GM06990 (cell line): Measurements from ENCODE around the gene MLLT10.

Experiments
- DNase-seq: peaks from one replicate; pipeline ENCODE4 v3.0.0-alpha.2; 2011; ENCODE audit not compliant: insufficient read length; ENCODE audit errors: extremely low read depth
- H3K27me3 ChIP-seq: replicated peaks from 2 replicates; pipeline ENCODE4 v1.6.0; 2011; ENCODE audit warnings: low read length; ENCODE audit not compliant: control insufficient read depth, insufficient read depth
- H3K36me3 ChIP-seq: 2 replicates; pipeline ENCODE4 v1.5.1; 2011; ENCODE audit warnings: low read length; ENCODE audit not compliant: control insufficient read depth, insufficient read depth
- H3K4me3 ChIP-seq: replicated peaks from 2 replicates; pipeline ENCODE4 v1.5.1; 2011; ENCODE audit warnings: low read depth, mild to moderate bottlenecking, control low read depth, low read length
- TF ChIP-seq, protein P1 (sequence below): IDR thresholded peaks from 2 replicates; pipeline ENCODE4 v1.5.1; 2011; ENCODE audit warnings: low read length, control low read depth, mild to moderate bottlenecking, inconsistent platforms; ENCODE audit not compliant: insufficient read depth, poor library complexity, severe bottlenecking

The MLLT10 gene

DNA sequence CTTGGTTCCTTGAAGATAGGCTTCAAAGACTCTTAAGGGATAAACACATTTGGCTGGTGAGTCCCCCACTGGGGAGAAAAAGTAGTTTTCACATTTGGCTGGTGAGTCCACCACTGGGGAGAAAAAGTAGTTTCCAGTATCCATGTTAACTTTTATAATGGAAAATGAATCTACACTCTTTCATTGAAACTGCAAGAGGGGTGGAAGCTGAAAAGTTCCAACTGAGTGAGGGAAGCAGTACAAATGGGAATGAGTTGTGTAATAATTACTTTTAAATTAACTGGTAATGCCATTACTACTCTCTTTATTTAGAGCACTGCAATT, 153.9 kb downstream of the MLLT10 start:
- TF ChIP-seq, protein P1, sequence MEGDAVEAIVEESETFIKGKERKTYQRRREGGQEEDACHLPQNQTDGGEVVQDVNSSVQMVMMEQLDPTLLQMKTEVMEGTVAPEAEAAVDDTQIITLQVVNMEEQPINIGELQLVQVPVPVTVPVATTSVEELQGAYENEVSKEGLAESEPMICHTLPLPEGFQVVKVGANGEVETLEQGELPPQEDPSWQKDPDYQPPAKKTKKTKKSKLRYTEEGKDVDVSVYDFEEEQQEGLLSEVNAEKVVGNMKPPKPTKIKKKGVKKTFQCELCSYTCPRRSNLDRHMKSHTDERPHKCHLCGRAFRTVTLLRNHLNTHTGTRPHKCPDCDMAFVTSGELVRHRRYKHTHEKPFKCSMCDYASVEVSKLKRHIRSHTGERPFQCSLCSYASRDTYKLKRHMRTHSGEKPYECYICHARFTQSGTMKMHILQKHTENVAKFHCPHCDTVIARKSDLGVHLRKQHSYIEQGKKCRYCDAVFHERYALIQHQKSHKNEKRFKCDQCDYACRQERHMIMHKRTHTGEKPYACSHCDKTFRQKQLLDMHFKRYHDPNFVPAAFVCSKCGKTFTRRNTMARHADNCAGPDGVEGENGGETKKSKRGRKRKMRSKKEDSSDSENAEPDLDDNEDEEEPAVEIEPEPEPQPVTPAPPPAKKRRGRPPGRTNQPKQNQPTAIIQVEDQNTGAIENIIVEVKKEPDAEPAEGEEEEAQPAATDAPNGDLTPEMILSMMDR, result no peak
- Histone ChIP-seq H3K4me3 (no peak overlapping the region), H3K36me3 (no peaks in the 10 kb centered on the region), H3K27me3 (no peaks in the 10 kb centered on the region)
- DNase-seq, result no peak

DNA sequence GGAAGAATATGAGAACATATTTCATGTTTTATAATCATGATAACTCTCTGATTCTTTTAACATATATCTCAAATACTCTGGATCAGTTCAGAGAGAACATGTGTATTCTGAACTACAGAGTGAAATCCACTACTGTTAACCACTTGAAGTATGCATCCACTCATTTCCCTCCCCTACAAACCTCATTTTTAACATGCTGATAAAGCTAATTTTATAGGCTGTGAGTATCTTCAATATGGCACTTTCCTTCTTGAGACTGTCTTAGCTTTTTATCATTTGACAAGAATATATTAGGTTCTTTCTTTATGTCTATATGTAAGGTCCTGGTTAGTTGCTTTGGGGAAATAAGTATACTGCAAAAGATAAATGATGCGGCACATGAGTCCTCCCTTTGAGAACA, 154.8 kb downstream of the MLLT10 start:
- TF ChIP-seq, protein P1, result no peak
- Histone ChIP-seq H3K27me3 (no peaks in the 10 kb centered on the region), H3K36me3 (no peaks in the 10 kb centered on the region), H3K4me3 (no peak overlapping the region)
- no peak for DNase-seq

DNA sequence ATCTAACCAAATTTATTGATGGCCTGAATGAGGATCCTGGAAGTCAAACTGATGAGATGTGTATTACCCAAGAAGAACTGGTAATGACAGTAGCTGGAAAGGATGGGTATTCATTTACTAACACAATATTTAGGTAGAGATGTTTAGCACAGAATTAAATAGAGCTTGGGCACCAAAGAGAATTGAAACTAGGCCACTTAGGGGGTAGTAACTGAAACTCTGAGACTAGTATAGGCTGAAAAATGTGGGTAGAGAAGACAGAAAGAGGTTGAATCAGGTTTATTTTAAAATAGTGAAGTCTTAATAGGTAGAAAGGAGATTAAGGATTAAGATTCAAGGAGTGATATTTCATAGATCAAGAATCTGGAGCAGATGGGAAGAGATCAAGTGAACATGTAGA, 155.8 kb downstream of the MLLT10 start:
- no peaks in the 10 kb centered on the region for H3K36me3 ChIP-seq
- no peaks in the 10 kb centered on the region for H3K27me3 ChIP-seq
- no peak overlapping the region for H3K4me3 ChIP-seq
- TF ChIP-seq, protein P1, result no peak
- DNase-seq, result no peak

DNA sequence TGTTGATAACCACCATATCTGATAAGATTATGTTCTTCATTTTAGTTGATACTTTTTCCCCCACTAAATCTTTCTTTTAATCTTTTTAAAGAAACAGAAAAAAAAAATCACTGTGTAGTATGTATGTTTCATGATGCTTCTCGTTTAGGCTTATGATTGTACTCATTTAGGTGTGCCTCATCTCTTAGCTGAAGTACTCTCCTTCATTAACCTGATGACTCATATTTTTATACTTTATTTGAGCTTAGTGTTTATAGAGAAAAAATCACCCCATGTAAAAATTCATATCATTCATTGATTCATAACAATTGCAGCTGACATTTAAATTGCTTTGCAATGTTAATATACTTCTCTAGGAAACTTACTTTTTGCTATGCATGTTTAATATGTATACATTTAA, 158.9 kb downstream of the MLLT10 start:
- Histone ChIP-seq H3K27me3 (no peaks in the 10 kb centered on the region), H3K4me3 (no peak overlapping the region), H3K36me3 (no peaks in the 10 kb centered on the region)
- DNase-seq, result no peak
- TF ChIP-seq, protein P1, result no peak

DNA sequence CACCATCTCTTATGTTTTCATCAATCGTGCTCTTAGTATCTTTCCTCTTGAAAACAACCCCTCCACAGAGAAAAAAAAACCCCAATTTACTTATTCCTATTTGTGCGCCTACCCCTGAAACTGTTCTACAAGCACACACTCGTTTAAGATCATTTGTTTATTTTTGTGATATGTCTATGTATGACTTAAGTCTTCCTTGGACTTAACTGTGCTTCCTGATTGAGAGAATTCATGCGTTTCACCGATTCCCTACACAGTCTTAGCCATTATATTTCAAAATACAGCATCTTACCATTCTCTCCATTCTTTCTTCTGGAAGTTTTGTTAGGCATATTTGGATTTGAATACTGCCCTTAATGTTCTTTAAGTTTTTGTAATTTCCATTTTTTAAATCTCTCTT, 159.4 kb downstream of the MLLT10 start:
- H3K27me3 ChIP-seq, result no peaks in the 10 kb centered on the region
- no peaks in the 10 kb centered on the region for H3K36me3 ChIP-seq
- TF ChIP-seq, protein P1, result no peak
- no peak overlapping the region for H3K4me3 ChIP-seq
- DNase-seq, result no peak

DNA sequence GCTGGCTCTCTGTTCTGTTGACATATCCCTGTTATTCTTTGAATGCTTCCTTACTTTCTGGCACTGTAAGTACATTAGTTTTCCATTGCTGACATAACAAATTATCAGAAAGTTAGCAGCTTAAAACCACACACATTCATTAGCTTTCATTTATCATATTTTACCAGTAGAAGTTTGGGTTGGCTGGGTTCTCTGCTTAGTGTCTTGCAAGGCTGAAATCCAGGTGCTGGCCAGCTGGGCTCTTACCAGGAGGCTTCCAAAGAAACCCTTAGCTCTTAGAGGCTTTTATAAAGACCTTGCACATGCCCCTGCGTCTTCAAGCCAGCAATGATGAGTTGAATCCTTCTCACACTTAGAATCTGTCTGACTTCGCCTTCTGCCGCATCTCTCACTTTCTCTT, 160.6 kb downstream of the MLLT10 start:
- no peaks in the 10 kb centered on the region for H3K36me3 ChIP-seq
- H3K4me3 ChIP-seq, result no peak overlapping the region
- DNase-seq, result no peak
- TF ChIP-seq, protein P1, result no peak
- no peaks in the 10 kb centered on the region for H3K27me3 ChIP-seq
